Small intestine (tissue), 7 donors: ENCODE data around the gene MRTO4. TPM values are rescaled to one million over a fixed set of nuclear protein-coding genes. Genes with fewer than 3 reads are reported as not detected.
A peak's percentile ranks its signal among the peaks of the same experiment; 100 is the strongest.
"Not testable (repeated sequence)": the region's sequence is repeated elsewhere in the genome, so short reads cannot be mapped to it uniquely, and the experiment has no call there.

Experiments used
- DNase-seq, 2 donors: peaks; one replicate each; pipeline versions ENCODE4 v3.0.0 to v3.0.0-alpha.2; 2013
- FAIRE-seq: peaks from 2 replicates; lab custom pipeline; 2012; peaks lifted over from hg19 to GRCh38; lab: Jason Lieb, UNC
- H3K27ac ChIP-seq, 3 donors: one replicate each; pipeline ENCODE4 v1.5.1; 2013; ENCODE audit warnings: low read length in 2 of 3, mild to moderate bottlenecking in 2 of 3, control low read depth in 1 of 3, inconsistent platforms in 1 of 3, low read depth in 1 of 3, moderate library complexity in 1 of 3
- H3K27me3 ChIP-seq, 3 donors: one replicate each; pipeline ENCODE4 v1.6.1; 2013; ENCODE audit warnings: low read length in 3 of 3, inconsistent platforms in 1 of 3; ENCODE audit not compliant: control insufficient read depth in 3 of 3, insufficient read depth in 3 of 3
- H3K36me3 ChIP-seq, 3 donors: one replicate each; pipeline ENCODE4 v1.6.1; 2013; ENCODE audit warnings: low read length in 3 of 3, inconsistent platforms in 1 of 3, low read depth in 1 of 3, mild to moderate bottlenecking in 1 of 3, moderate library complexity in 1 of 3; ENCODE audit not compliant: control insufficient read depth in 3 of 3, insufficient read depth in 2 of 3
- H3K4me1 ChIP-seq, 3 donors: one replicate each; pipeline ENCODE4 v1.6.1; 2013; ENCODE audit warnings: low read length in 2 of 3, inconsistent platforms in 1 of 3, low read depth in 1 of 3, mild to moderate bottlenecking in 1 of 3, moderate library complexity in 1 of 3; ENCODE audit not compliant: control insufficient read depth in 3 of 3, insufficient read depth in 2 of 3
- H3K4me3 ChIP-seq, 3 donors: one replicate each; pipeline ENCODE4 v1.5.1; 2013; ENCODE audit warnings: low read length in 3 of 3, control low read depth in 1 of 3, inconsistent platforms in 1 of 3, low read depth in 1 of 3, mild to moderate bottlenecking in 1 of 3, moderate library complexity in 1 of 3
- H3K9me3 ChIP-seq, 2 donors: one replicate each; pipeline ENCODE4 v1.6.1; 2013; ENCODE audit warnings: low read depth in 1 of 2, low read length in 1 of 2; ENCODE audit not compliant: control insufficient read depth in 2 of 2, insufficient read depth in 1 of 2
- WGBS, 3 donors: extraction: QIAGEN DNeasy Blood & Tissue Kit; methylation state at CpG; one replicate each; pipeline ENCODE4 v1.1.7; 2013; 5-methylcytosine and 5-hydroxymethylcytosine counted together
- polyA plus RNA-seq, 4 donors: library from polyadenylated mRNA; stranded (reverse) in 3 of 4; unstranded in 1 of 4; fragments of 200-250 nt in 3 of 4; fragments of 120-200 nt in 1 of 4; gene quantifications; one replicate each; pipeline versions ENCODE4 v1.2.1 to v1.2.3, GENCODE V29; 2013
- donor health status: healthy with polysubstance abuse.
- donor health status: control.
- donor health status: control.
- donor health status: Bipolar disorder and iron deficiency.
- donor health status: healthy.

MRTO4 gene
- polyA plus RNA-seq, 4 donors: 7.6 to 40.3 (median 17.5) TPM

DNA sequence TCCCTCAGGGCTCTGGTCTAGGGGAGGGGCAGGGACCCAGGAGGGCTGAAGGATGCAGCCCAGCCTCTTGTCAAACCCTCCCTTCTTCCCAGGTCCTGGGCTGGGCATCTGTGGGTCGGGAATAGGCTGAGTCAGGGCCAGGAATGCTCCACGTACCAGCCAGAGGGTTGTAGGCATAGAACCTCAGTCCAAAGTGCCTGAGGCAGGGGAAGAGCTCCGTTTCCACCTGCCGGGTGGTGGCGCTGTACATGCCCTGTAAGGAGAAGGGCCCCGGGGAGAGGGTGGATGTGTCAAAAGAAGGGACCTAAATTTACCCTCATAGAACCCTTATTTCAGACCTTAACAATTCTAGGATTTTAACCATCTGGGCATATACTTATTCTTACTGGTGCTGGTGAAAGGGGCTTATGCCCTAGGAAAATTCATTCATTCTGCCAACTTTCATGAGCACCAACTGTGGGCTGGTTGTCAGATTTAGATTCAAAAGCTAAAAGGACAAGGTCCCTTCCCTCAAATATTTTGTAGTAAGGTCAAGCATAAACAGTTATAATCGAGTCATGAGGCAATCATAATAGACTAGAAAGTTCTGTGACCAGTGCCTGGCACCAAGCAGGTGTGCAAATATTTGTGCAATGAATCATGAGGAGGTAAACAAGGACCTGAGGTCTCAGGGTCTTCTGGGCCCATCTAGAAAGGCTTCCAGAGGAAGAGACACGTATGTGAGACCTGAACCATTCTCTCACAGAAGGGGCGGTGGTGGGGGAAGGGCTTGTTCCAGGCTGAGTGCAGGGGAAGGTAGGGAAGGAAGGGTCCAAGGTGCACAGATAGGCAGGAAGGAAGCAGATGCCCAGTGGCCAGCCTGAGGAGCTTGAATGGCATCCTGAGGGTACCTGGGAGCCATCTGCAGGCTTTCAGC, 18.1 kb downstream of the MRTO4 start:
- FAIRE-seq, H3K4me3 ChIP-seq, H3K27me3 ChIP-seq, H3K9me3 ChIP-seq, DNase-seq: not testable (repeated sequence)
- Histone ChIP-seq H3K36me3 (peaks cover 2 to 39% (median 22%) of the 10 kb centered on the region in 3 donors), H3K4me1 (peaks cover 0 to 26% (median 2%) of the 10 kb centered on the region in 3 donors), H3K27ac (peak overlapping the region in 1 of 3 donors; percentile 90)
- WGBS, 3 donors: 31 to 59% (median 54%) methylated on average over 4 to 9 of the region's 9 CpGs

DNA sequence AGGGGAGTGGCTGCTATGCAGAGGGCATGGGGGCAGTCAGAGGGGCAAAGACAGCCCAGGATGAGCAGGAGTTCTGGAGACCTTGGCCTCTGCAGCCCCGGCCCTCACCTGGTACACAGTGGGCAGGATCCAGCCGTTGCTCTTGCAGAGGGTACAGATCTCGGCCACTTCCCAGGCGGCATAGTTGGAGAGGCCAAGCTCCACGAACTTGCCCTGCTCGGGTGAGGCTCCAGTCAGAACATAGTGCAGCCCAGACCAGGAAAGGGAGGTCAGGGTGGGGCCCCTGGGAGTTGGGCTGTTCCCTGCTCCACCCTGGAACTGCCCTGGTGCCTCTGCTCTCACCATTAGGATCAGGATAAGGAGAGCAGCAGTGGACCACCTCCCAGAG, 18.7 kb downstream of the MRTO4 start:
- Histone ChIP-seq H3K4me1 (peaks cover 0 to 29% (median 2%) of the 10 kb centered on the region in 3 donors), H3K27ac (peak overlapping the region in 2 of 3 donors; percentile 49 to 90), H3K36me3 (peaks cover 2 to 39% (median 22%) of the 10 kb centered on the region in 3 donors), H3K4me3 (peak overlapping the region in 1 of 3 donors; percentile 36)
- FAIRE-seq, H3K9me3 ChIP-seq, H3K27me3 ChIP-seq: not testable (repeated sequence)
- peak in 1 of 2 donors; percentile 87 for DNase-seq
- 45 to 60% (median 48%) methylated on average over 4 to 6 of the region's 6 CpGs for WGBS, 3 donors

DNA sequence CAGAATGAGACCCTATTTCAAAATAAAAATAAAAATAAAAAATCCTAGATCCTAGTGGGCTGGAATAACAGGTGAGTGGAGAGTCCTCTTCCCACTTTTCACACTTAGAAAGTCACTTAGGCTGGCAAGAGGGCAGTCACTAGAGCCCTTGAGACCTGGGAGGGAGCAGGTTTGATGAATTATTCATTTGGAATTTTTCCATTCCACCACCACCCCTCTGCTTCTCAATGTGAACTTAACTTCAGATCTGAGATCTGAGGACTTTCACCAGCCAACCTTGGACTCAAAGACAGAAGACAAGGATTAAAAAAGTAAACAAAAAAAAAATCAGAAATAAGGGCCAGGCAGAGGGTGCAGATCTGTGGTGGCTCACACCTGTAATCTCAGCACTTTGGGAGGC, 20.5 kb downstream of the MRTO4 start:
- peaks cover 0 to 3% of the 10 kb centered on the region in 2 donors for H3K9me3 ChIP-seq
- peak overlapping the region in 2 of 3 donors; percentile 49 to 98 for H3K27ac ChIP-seq
- peaks cover under 1 to 33% (median 15%) of the 10 kb centered on the region in 3 donors for H3K36me3 ChIP-seq
- peaks cover 0 to 29% (median 2%) of the 10 kb centered on the region in 3 donors for H3K4me1 ChIP-seq
- peak; percentile 18 to 78 for DNase-seq
- H3K27me3 ChIP-seq: peaks cover 0 to 2% (median 0%) of the 10 kb centered on the region in 3 donors
- FAIRE-seq: no peak
- peak overlapping the region in 1 of 3 donors; percentile 76 for H3K4me3 ChIP-seq

DNA sequence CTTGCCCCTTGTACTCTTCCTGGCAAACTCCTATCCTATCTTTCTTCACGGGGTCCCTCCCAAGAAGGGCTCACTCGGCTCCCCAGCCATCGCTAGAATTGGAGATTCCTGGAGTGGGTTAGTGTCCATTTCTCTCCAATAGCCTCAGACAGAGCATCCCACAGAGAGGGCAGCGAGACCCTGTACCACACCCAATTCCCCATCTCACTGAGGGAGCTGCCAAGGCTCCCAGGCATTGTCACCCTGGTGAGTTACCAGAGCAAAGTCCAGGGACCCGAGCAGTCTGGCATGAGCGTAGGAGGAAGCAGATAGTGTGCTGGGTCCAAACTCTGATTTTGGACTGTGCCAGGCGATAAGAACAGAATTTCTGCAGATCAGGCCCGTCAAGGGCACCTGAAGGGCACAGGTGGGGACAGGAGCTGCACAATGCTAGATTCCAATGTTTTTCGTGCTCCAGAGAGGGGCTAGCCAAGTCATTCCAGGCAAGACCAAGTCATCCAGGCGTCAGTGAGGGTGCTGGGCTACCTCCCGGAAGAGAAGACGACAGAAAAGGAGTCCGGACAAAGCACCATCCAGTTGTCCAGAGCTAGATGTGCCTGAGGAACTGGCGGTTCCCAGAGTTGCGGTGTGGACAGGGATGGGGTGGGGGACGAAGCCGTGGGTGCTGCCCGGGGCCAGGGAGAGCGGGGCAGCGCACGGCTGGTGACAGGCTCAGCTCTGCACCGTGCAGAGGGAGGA, 21.7 kb downstream of the MRTO4 start:
- H3K9me3 ChIP-seq: peaks cover 0 to 3% of the 10 kb centered on the region in 2 donors
- peak overlapping the region; percentile 69 to 98 (median 87) for H3K27ac ChIP-seq
- peaks cover 0 to 2% (median 0%) of the 10 kb centered on the region in 3 donors for H3K27me3 ChIP-seq
- 25 to 68% (median 41%) methylated on average over 17 to 22 of the region's 22 CpGs for WGBS, 3 donors
- peaks cover 0 to 26% (median 13%) of the 10 kb centered on the region in 3 donors for H3K36me3 ChIP-seq
- FAIRE-seq (no peak), DNase-seq (peak; percentile 74 to 97)
- peak overlapping the region in 2 of 3 donors; percentile 63 to 76 for H3K4me3 ChIP-seq
- peaks cover 0 to 29% (median 2%) of the 10 kb centered on the region in 3 donors for H3K4me1 ChIP-seq

DNA sequence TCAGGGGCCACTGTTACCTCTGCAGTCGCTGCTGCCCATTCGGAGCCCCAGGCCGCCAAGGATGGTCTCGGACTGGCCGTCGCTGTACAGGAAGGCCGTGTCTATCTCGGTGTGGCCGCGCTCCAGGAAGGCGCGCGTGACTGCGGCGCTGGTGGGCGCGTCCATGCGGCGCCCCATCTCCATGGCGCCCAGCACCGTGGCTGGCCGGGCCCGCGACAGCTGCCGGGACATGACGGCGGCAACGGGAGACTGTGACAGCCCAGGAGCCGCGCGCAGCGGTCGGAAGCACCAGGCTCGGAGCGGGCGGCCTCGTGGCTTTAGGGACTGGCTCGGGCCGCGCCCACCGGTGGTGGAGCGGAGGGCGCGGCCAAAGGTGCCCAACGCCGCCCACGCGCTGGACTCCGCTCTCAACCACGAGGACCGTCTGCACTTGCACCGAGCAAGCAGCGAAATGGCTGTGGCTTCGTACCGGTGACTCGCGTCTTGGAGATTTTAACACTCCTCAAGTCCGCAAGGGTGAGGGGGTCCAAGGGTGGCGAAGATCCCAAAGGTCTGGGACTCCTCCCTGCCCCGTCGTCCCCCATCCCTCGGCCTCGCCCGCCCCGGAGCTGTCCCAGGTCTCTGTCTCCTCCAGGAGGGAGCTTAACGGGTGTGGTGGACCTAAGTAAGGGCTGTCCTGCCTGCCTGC, 22.4 kb downstream of the MRTO4 start:
- peak; percentile 82 to 87 for DNase-seq
- FAIRE-seq, H3K9me3 ChIP-seq, H3K27me3 ChIP-seq: not testable (repeated sequence)
- Histone ChIP-seq H3K4me3 (peak overlapping the region in 2 of 3 donors; percentile 63 to 76), H3K4me1 (peaks cover 0 to 29% (median 2%) of the 10 kb centered on the region in 3 donors), H3K27ac (peak overlapping the region; percentile 69 to 98 (median 96)), H3K36me3 (peaks cover 0 to 19% (median 13%) of the 10 kb centered on the region in 3 donors)
- 16 to 23% (median 20%) methylated on average over 39 to 59 of the region's 66 CpGs for WGBS, 3 donors

DNA sequence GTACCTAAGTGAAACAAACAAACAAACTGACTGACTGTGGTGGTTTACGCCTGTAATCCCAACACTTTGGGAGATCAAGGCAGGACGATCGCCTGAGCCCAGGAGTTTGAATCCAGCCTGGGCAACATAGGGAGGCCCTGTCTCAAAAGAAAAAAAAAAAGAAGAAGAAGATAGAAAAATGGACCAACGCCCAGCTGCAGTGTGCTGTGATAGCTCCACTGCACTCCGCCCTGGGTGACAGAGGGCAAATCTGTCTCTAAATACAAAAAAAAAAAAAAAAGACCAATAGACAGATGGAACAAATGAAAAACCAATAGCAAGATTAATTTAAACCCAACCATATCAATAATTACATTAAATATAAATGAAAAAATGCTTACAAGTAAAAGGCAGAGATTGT, 23.0 kb downstream of the MRTO4 start:
- 54 to 81% (median 71%) methylated on average over 5 of the region's 5 CpGs for WGBS, 3 donors
- Histone ChIP-seq H3K4me3 (peak overlapping the region in 2 of 3 donors; percentile 54 to 76), H3K27ac (peak overlapping the region; percentile 52 to 98 (median 96)), H3K4me1 (peaks cover 0 to 26% (median 2%) of the 10 kb centered on the region in 3 donors), H3K9me3 (peaks cover 0 to 3% of the 10 kb centered on the region in 2 donors), H3K27me3 (peaks cover 0 to 2% (median 0%) of the 10 kb centered on the region in 3 donors), H3K36me3 (peaks cover 2 to 13% (median 6%) of the 10 kb centered on the region in 3 donors)
- DNase-seq (peak; percentile 73 to 78), FAIRE-seq (no peak)

DNA sequence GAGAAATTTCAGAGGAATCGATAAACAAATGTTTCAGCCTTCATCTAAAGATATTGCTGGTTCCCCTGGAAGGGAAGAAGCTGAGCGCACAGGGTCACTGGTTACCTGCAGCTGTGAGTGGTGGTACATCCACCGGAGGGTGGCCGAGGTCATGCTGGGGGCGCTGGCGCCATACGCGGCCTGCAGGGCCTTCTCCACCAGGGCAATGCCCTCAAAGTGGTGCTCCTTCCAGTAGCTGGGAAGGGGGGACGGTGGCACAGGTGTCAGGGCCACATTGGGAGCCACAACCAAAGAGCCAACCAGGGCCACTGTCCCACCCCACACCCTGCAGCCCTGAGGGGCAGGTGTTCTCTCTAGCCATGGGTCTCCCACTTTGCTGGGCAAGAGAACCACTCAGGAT, 32.3 kb downstream of the MRTO4 start:
- no peak overlapping the region for H3K4me3 ChIP-seq
- no peak for FAIRE-seq
- no peaks in the 10 kb centered on the region for H3K27me3 ChIP-seq
- no peak for DNase-seq
- H3K27ac ChIP-seq: no peak overlapping the region
- no peaks in the 10 kb centered on the region for H3K9me3 ChIP-seq
- H3K4me1 ChIP-seq: peaks cover 0 to 20% (median 0%) of the 10 kb centered on the region in 3 donors
- WGBS, 3 donors: 96% methylated on average over 9 of the region's 9 CpGs
- H3K36me3 ChIP-seq: peaks cover 7 to 28% (median 21%) of the 10 kb centered on the region in 3 donors
